Dermis blood vessel endothelial cell (primary cell): ENCODE results near the gene AGAP2. TPM values are rescaled to one million over a fixed set of nuclear protein-coding genes. Genes with fewer than 3 reads are reported as not detected.
"Not testable (repeated sequence)": the region's sequence is repeated elsewhere in the genome, so short reads cannot be mapped to it uniquely, and the experiment has no call there.

Source experiments
- DNase-seq: peaks from one replicate; pipeline ENCODE4 v3.0.0; 2010
- total RNA-seq: library from RNA; depleted of rRNA; stranded (reverse); fragments of >200 nt; gene quantifications from 2 replicates; pipeline ENCODE4 v1.2.3, GENCODE V29; 2014

The AGAP2 gene
- total RNA-seq, 1 donor from 2014 or later, result under 0.01 TPM

DNA sequence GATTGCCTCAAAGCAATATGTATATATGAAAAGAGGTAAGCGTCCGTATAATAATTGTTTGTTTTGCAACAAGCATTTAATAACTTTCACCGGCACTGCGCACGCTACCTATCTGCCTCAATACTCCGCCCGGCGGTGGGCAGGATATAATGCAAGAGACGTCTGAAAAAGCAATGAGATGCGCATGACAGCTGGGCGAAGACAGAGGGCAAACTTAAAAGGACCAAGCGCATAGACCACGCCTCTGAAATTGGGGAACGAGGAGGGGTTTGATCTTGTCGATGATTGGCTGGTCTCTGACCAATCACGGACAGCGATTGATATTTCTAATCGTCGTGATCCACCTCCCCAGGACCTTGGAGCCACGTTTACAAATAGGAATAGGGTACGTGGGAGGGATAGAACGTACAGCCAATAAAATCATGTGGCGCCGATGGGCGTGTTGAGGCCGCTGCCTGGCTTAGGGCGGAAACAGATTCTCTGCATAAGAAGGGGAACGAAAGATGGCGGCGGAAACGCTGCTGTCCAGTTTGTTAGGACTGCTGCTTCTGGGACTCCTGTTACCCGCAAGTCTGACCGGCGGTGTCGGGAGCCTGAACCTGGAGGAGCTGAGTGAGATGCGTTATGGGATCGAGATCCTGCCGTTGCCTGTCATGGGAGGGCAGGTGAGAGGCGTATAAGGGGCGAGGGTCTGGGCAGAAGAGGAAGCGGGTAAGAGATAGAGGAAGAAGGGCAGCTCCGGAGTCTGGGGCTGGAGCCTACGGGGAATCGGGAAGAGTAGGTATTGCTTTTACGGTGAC lies 44.7 kb downstream of the AGAP2 start, which contains the start of gene OS9:
Gene OS9, plus strand, starts transcription at position 474 of the 800 bp plus-strand sequence. Its CDS starts 30 bp downstream, at position 504.
- DNase-seq, result peak; percentile 100

DNA sequence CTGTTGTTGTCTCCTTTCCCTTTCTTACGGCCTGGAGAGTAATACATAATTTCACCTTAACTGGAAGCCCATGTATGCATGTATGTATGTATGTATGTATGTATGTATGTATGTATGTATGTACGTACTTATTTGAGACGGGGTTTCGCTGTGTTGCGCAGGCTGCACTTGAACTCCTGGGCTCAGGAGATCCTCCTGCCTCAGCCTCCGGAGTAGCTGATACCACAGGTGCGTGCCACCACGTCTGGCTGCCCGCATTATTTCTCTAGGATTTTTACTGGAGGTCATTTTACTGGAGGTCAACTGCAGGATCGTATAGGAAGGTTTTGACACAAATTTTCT lies 45.3 kb downstream of the AGAP2 start:
- no peak for DNase-seq

GRCh38 chr12:57692500-57692899 lies 46.0 kb downstream of the AGAP2 start:
- no peak for DNase-seq

GRCh38 chr12:57688931-57689330 lies 49.6 kb downstream of the AGAP2 start:
- DNase-seq, result no peak

DNA sequence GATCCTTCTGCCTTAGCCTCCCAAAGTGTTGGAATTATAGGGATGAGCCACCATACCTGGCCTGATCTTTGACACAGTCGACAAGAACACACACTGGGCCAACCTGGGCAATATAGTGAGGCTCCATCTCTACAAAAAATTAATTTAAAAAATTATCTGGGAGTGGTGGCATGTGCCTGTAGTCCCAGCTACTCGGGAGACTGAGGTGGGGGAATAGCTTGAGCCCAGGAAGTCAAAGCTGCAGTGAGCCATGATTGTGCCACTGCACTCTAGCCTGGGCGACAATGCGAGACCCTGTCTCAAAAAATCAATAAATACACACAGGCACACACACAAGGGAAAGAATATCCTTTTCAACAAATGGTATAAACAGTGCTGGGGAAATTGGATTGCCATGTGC lies 50.7 kb downstream of the AGAP2 start:
- no peak for DNase-seq

DNA sequence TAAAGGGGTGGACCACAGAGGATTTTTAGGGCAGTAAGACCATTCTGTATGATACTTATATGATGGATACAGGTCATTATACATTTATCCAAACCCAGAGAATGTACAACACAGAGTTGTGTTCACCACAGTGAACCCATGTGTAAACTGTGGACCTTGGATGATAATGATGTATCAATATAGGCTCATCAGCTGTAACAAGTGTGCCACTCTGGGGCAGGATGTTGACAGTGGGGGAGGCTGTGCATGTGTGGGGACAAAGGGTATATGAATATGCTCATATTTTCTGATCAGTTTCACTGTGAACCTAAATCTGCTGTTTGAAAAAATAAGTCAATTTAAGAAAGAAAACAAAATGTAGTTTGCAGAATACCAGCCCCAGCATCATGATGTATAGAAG lies 58.8 kb downstream of the AGAP2 start:
- no peak for DNase-seq

- DNase-seq, result not testable (repeated sequence)
These were observed 60.6 kb downstream of the AGAP2 start for GRCh38 chr12:57677947-57678346.

DNA sequence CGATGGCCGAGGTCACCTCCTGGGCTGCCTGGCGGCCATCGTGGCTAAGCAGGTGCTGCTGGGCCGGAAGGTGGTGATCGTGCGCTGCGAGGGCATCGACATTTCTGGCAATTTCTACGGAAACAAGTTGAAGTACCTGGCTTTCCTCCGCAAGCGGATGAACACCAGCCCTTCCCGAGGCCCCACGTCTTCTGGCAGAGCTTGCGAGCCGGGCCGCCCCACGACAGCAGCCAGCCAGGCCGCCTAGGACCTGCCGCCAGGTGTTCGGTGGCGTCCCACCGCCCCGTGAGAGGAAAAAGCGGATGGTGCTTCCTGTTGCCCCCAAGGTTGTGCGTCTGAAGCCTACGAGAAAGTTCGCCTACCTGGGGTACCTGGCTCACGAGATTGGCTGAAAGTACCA lies 63.9 kb downstream of the AGAP2 start:
- no peak for DNase-seq

Other genes starting within 250 kb of the AGAP2 start
- 7.5 and 11.4 TPM in 2 replicates for gene DDIT3, start 218.2 kb downstream of the AGAP2 start, total RNA-seq
- gene MBD6, start 215.9 kb downstream of the AGAP2 start, total RNA-seq, result 12.8 and 17.0 TPM in 2 replicates
- gene DCTN2, start 191.6 kb downstream of the AGAP2 start, total RNA-seq, result 109 and 113 TPM in 2 replicates
- 0.09 and 0.17 TPM in 2 replicates for gene KIF5A, start 188.7 kb downstream of the AGAP2 start, total RNA-seq
- 10.2 and 15.4 TPM in 2 replicates for gene PIP4K2C, start 147.6 kb downstream of the AGAP2 start, total RNA-seq
- gene DTX3, start 133.9 kb downstream of the AGAP2 start, total RNA-seq, result 1.9 and 2.4 TPM in 2 replicates
- 0.68 and 0.74 TPM in 2 replicates for gene ARHGEF25, start 127.3 kb downstream of the AGAP2 start, total RNA-seq
- 0.14 TPM in 1 of 2 replicates, not detected in the other for gene B4GALNT1, start 105.5 kb downstream of the AGAP2 start, total RNA-seq
- gene OS9, start 44.6 kb downstream of the AGAP2 start, total RNA-seq, result 284 and 481 TPM in 2 replicates
- gene TSPAN31, start 6.3 kb upstream of the AGAP2 start, total RNA-seq, result 29.7 and 72.0 TPM in 2 replicates
- 147 and 154 TPM in 2 replicates for gene CDK4, start 13.6 kb upstream of the AGAP2 start, total RNA-seq
- gene MARCHF9, start 16.4 kb upstream of the AGAP2 start, total RNA-seq, result 3.4 and 4.1 TPM in 2 replicates
- gene CYP27B1, start 28.3 kb upstream of the AGAP2 start, total RNA-seq, result 0.17 and 0.47 TPM in 2 replicates
- 3.6 and 3.7 TPM in 2 replicates for gene METTL1, start 33.4 kb upstream of the AGAP2 start, total RNA-seq
- 3.3 and 4.3 TPM in 2 replicates for gene EEF1AKMT3, start 33.9 kb upstream of the AGAP2 start, total RNA-seq
- 23.0 and 27.5 TPM in 2 replicates for gene TSFM, start 44.0 kb upstream of the AGAP2 start, total RNA-seq
- gene AVIL, start 80.0 kb upstream of the AGAP2 start, total RNA-seq, result 2.7 and 4.4 TPM in 2 replicates
- 85.4 and 140 TPM in 2 replicates for gene CTDSP2, start 108.0 kb upstream of the AGAP2 start, total RNA-seq
- gene ATP23, start 202.8 kb upstream of the AGAP2 start, total RNA-seq, result 12.7 and 25.5 TPM in 2 replicates